A549 (cell line): ENCODE measurements around the gene ZMYM5. TPM values are rescaled to one million over a fixed set of nuclear protein-coding genes. Genes with fewer than 3 reads are reported as not detected.
"Not testable (repeated sequence)": the region's sequence is repeated elsewhere in the genome, so short reads cannot be mapped to it uniquely, and the experiment has no call there.

Experiments used
- ATAC-seq, 2 experiments: fragments of 200-7000 bp in 1 of 2; fragments of >200 bp in 1 of 2; cut with Nextera tagmentation in 1 of 2; cut with Tn5 transposase in 1 of 2; 3 replicates each; pipeline versions ENCODE4 v1.8.0 to v1.9.1; 2018 to 2020; ENCODE audit warnings: mild to moderate bottlenecking in 1 of 2, moderate library complexity in 1 of 2
- CTCF ChIA-PET: fragments of 300-600 bp; sonication (Branson Sonifier 250); formaldehyde crosslinking; extraction: SDS; loops from one replicate; lab custom pipeline; 2021; ENCODE audit warnings: antibody characterized with exemption, inconsistent platforms; lab: Yijun Ruan, JAX
- POLR2A ChIA-PET: fragments of 350-600 bp; formaldehyde crosslinking; extraction: SDS; loops from one replicate; lab custom pipeline; 2021; ENCODE audit warnings: antibody characterized with exemption, inconsistent platforms; lab: Yijun Ruan, JAX
- DNase-seq, 2 experiments: peaks; one replicate each; pipeline versions ENCODE4 v3.0.0 to v3.0.0-alpha.2; 2011 to 2016; ENCODE audit warnings: low read depth in 1 of 2, low spot score in 1 of 2
- FAIRE-seq: peaks from 2 replicates; lab custom pipeline; 2011; peaks lifted over from hg19 to GRCh38; lab: Jason Lieb, UNC
- H3K27ac ChIP-seq, 2 experiments: fragments of >200 bp; sonication (Bioruptor Twin); formaldehyde crosslinking; 3 replicates each; pipeline ENCODE4 v1.5.1; 2016 to 2017
- H3K4me1 ChIP-seq: fragments of >200 bp; sonication (Bioruptor Twin); formaldehyde crosslinking; 3 replicates; pipeline ENCODE4 v1.6.1; 2016
- H3K4me2 ChIP-seq: fragments of >200 bp; sonication (Bioruptor Twin); formaldehyde crosslinking; 3 replicates; pipeline ENCODE4 v1.6.1; 2016
- H3K4me3 ChIP-seq: fragments of >200 bp; sonication (Bioruptor Twin); formaldehyde crosslinking; 3 replicates; pipeline ENCODE4 v1.5.1; 2016
- H3K9me3 ChIP-seq: fragments of >200 bp; sonication (Bioruptor Twin); formaldehyde crosslinking; 3 replicates; pipeline ENCODE4 v1.6.1; 2016
- CBX8 ChIP-seq: fragments of 200-600 bp; sonication (generic); IDR thresholded peaks from 2 replicates; pipeline ENCODE4 v1.6.1; 2016
- CTCF ChIP-seq: fragments of >200 bp; sonication (Bioruptor Twin); formaldehyde crosslinking; IDR thresholded peaks from 3 replicates; pipeline ENCODE4 v1.5.1; 2016
- EHMT2 ChIP-seq: fragments of 200-600 bp; sonication (generic); IDR thresholded peaks from 2 replicates; pipeline ENCODE4 v1.6.1; 2016; ENCODE audit warnings: antibody characterized with exemption, low read depth, mild to moderate bottlenecking, moderate library complexity
- ELK1 ChIP-seq: fragments of 150-350 bp; IDR thresholded peaks from 2 replicates; pipeline ENCODE4 v1.6.1; 2014; ENCODE audit warnings: low read depth, mild to moderate bottlenecking, low read length
- ESRRA ChIP-seq: fragments of 150-350 bp; IDR thresholded peaks from 2 replicates; pipeline ENCODE4 v1.6.1; 2014; ENCODE audit warnings: mild to moderate bottlenecking, low read length, borderline replicate concordance
- FOXS1 ChIP-seq: fragments of 250-450 bp; sonication (Bioruptor Pico); IDR thresholded peaks from 2 replicates; pipeline ENCODE4 v1.5.0; 2020; ENCODE audit warnings: mild to moderate bottlenecking, moderate library complexity
- GATA3 ChIP-seq: IDR thresholded peaks from 2 replicates; pipeline ENCODE4 v1.6.1; 2012; ENCODE audit warnings: borderline replicate concordance
- HDAC2 ChIP-seq: fragments of 200-600 bp; sonication (generic); IDR thresholded peaks from 2 replicates; pipeline ENCODE4 v1.6.1; 2016
- HES2 ChIP-seq: fragments of >200 bp; sonication (Bioruptor Twin); formaldehyde crosslinking; IDR thresholded peaks from 2 replicates; pipeline ENCODE4 v1.6.1; 2016
- MAFK ChIP-seq: fragments of 450-650 bp; IDR thresholded peaks from 2 replicates; pipeline ENCODE4 v1.6.1; 2014; ENCODE audit not compliant: partially characterized antibody
- MAX ChIP-seq: IDR thresholded peaks from 2 replicates; pipeline ENCODE4 v1.6.1; 2012
- MAZ ChIP-seq: fragments of 150-350 bp; IDR thresholded peaks from 2 replicates; pipeline ENCODE4 v1.6.1; 2014; ENCODE audit warnings: antibody characterized with exemption, low read depth, low read length, borderline replicate concordance
- MYC ChIP-seq: IDR thresholded peaks from 2 replicates; pipeline ENCODE4 v1.6.1; 2012; ENCODE audit warnings: mild to moderate bottlenecking, inconsistent platforms, low read length, improper control_type of control experiment, borderline replicate concordance
- NFE2L2 ChIP-seq: fragments of 150-350 bp; conservative IDR thresholded peaks from 2 replicates; pipeline ENCODE4 v1.6.1; 2014; ENCODE audit warnings: low read length
- NR3C1 ChIP-seq: fragments of >200 bp; sonication (Bioruptor Twin); formaldehyde crosslinking; IDR thresholded peaks from 3 replicates; pipeline ENCODE4 v1.6.1; 2017
- PHF8 ChIP-seq: fragments of 200-600 bp; sonication (generic); IDR thresholded peaks from 2 replicates; pipeline ENCODE4 v1.6.1; 2016; ENCODE audit warnings: low read depth, mild to moderate bottlenecking, antibody characterized with exemption, moderate library complexity, borderline replicate concordance
- RFX5 ChIP-seq: fragments of 450-650 bp; IDR thresholded peaks from 2 replicates; pipeline ENCODE4 v1.7.1; 2014; ENCODE audit warnings: antibody characterized with exemption, mild to moderate bottlenecking, moderate library complexity
- SMC3 ChIP-seq: fragments of >200 bp; sonication (Bioruptor Twin); formaldehyde crosslinking; IDR thresholded peaks from 3 replicates; pipeline ENCODE4 v1.6.1; 2018; ENCODE audit warnings: inconsistent platforms
- ZC3H11A ChIP-seq: fragments of 450-650 bp; IDR thresholded peaks from 2 replicates; pipeline ENCODE4 v1.6.1; 2014; ENCODE audit warnings: antibody characterized with exemption, mild to moderate bottlenecking
- ZSCAN20 ChIP-seq: fragments of 250-450 bp; sonication (Bioruptor Pico); IDR thresholded peaks from 2 replicates; pipeline ENCODE4 v1.8.0; 2022; ENCODE audit warnings: mild to moderate bottlenecking, moderate library complexity
- WGBS: methylation state at CpG from one replicate; pipeline ENCODE4 v1.1.6; 2017; ENCODE audit errors: missing lambda C conversion rate; 5-methylcytosine and 5-hydroxymethylcytosine counted together
- polyA plus RNA-seq, 4 experiments: library from polyadenylated mRNA; depleted of rRNA in 3 of 4; stranded (reverse); fragments of >200 nt; fragmentation: RNase III in 1 of 4; extraction: RNeasy Plus Mini Kit Qiagen cat#74134 plus additional on column Dnase treatment in 1 of 4; gene quantifications; 2 replicates in 3 of 4; 3 replicates in 1 of 4; pipeline ENCODE4 v1.2.3, GENCODE V29; 2011 to 2017

The ZMYM5 gene
- polyA plus RNA-seq, 2 of the 4 experiments (the other 2 are of a cell fraction): 6.1 to 14.3 TPM

- TF ChIP-seq MAX (no peak), MYC (no peak), MAZ (no peak), GATA3 (no peak), MAFK (no peak), ZC3H11A (no peak), FOXS1 (CRISPR knock-in tag) (no peak), HES2 (no peak)
Observed at GRCh38 chr13:19817106-19817505, 46.3 kb downstream of the ZMYM5 start (continued).

- CTCF ChIA-PET: interaction anchor here (0.6 to 0.9 kb wide), 3 partner anchors 20 to 254 kb away, joined by 3 to 4 read pairs (median 3); no protein-coding TSS in a partner anchor
- H3K4me3 ChIP-seq, H3K27ac ChIP-seq, DNase-seq, H3K9me3 ChIP-seq, FAIRE-seq, POLR2A ChIA-PET, H3K4me2 ChIP-seq, H3K4me1 ChIP-seq, ATAC-seq: not testable (repeated sequence)
- WGBS: 96% methylated on average over 2 of the region's 2 CpGs
Observed at GRCh38 chr13:19815842-19816241, 47.6 kb downstream of the ZMYM5 start.

GRCh38 chr13:19810996-19811881 is 52.2 kb downstream of the ZMYM5 start:
- Histone ChIP-seq H3K27ac (no peak overlapping the region), H3K4me3 (no peak overlapping the region), H3K9me3 (no peaks in the 10 kb centered on the region), H3K4me1 (no peaks in the 10 kb centered on the region), H3K4me2 (no peak overlapping the region)
- DNase-seq: no peak
- CTCF ChIA-PET: interaction anchor here (0.6 kb wide), 1 partner anchor 227 kb away, joined by 3 read pairs; no protein-coding TSS in a partner anchor
- WGBS: 91% methylated on average over 7 of the region's 7 CpGs
- TF ChIP-seq NFE2L2 (no peak), ZSCAN20 (CRISPR knock-in tag) (no peak), HDAC2 (no peak)
- FAIRE-seq: no peak
- ATAC-seq: no peak
- POLR2A ChIA-PET: no interaction called here

- H3K9me3 ChIP-seq: no peaks in the 10 kb centered on the region
- ChIA-PET POLR2A (no interaction called here), CTCF (interaction anchor here (0.6 kb wide), 2 partner anchors 8 to 20 kb away, joined by 3 read pairs; no protein-coding TSS in a partner anchor)
- ATAC-seq: no peak
- WGBS: 98% methylated on average over 4 of the region's 4 CpGs
- no peak overlapping the region for H3K4me2 ChIP-seq
- H3K27ac ChIP-seq: no peak overlapping the region
- H3K4me1 ChIP-seq: no peaks in the 10 kb centered on the region
- no peak overlapping the region for H3K4me3 ChIP-seq
- TF ChIP-seq CTCF (no peak), ELK1 (no peak), EHMT2 (no peak), ESRRA (no peak), NR3C1 (no peak), SMC3 (no peak), PHF8 (no peak), RFX5 (no peak), HES2 (no peak), MYC (no peak), CBX8 (no peak), MAFK (no peak)
- no peak for DNase-seq
- no peak for FAIRE-seq
Observed at GRCh38 chr13:19810151-19810550, 53.3 kb downstream of the ZMYM5 start.
